Small intestine (tissue), 7 donors: ENCODE measurements around the gene IGSF9. TPM values are rescaled to one million over a fixed set of nuclear protein-coding genes. Genes with fewer than 3 reads are reported as not detected.

Experiments used
- DNase-seq, 2 donors: peaks; one replicate each; pipeline versions ENCODE4 v3.0.0 to v3.0.0-alpha.2; 2013
- FAIRE-seq: peaks from 2 replicates; lab custom pipeline; 2012; peaks lifted over from hg19 to GRCh38; lab: Jason Lieb, UNC
- H3K27ac ChIP-seq, 3 donors: one replicate each; pipeline ENCODE4 v1.5.1; 2013; ENCODE audit warnings: low read length in 2 of 3, mild to moderate bottlenecking in 2 of 3, control low read depth in 1 of 3, inconsistent platforms in 1 of 3, low read depth in 1 of 3, moderate library complexity in 1 of 3
- H3K27me3 ChIP-seq, 3 donors: one replicate each; pipeline ENCODE4 v1.6.1; 2013; ENCODE audit warnings: low read length in 3 of 3, inconsistent platforms in 1 of 3; ENCODE audit not compliant: control insufficient read depth in 3 of 3, insufficient read depth in 3 of 3
- H3K36me3 ChIP-seq, 3 donors: one replicate each; pipeline ENCODE4 v1.6.1; 2013; ENCODE audit warnings: low read length in 3 of 3, inconsistent platforms in 1 of 3, low read depth in 1 of 3, mild to moderate bottlenecking in 1 of 3, moderate library complexity in 1 of 3; ENCODE audit not compliant: control insufficient read depth in 3 of 3, insufficient read depth in 2 of 3
- H3K4me1 ChIP-seq, 3 donors: one replicate each; pipeline ENCODE4 v1.6.1; 2013; ENCODE audit warnings: low read length in 2 of 3, inconsistent platforms in 1 of 3, low read depth in 1 of 3, mild to moderate bottlenecking in 1 of 3, moderate library complexity in 1 of 3; ENCODE audit not compliant: control insufficient read depth in 3 of 3, insufficient read depth in 2 of 3
- H3K4me3 ChIP-seq, 3 donors: one replicate each; pipeline ENCODE4 v1.5.1; 2013; ENCODE audit warnings: low read length in 3 of 3, control low read depth in 1 of 3, inconsistent platforms in 1 of 3, low read depth in 1 of 3, mild to moderate bottlenecking in 1 of 3, moderate library complexity in 1 of 3
- H3K9me3 ChIP-seq, 2 donors: one replicate each; pipeline ENCODE4 v1.6.1; 2013; ENCODE audit warnings: low read depth in 1 of 2, low read length in 1 of 2; ENCODE audit not compliant: control insufficient read depth in 2 of 2, insufficient read depth in 1 of 2
- WGBS, 3 donors: extraction: QIAGEN DNeasy Blood & Tissue Kit; methylation state at CpG; one replicate each; pipeline ENCODE4 v1.1.7; 2013; 5-methylcytosine and 5-hydroxymethylcytosine counted together
- polyA plus RNA-seq, 4 donors: library from polyadenylated mRNA; stranded (reverse) in 3 of 4; unstranded in 1 of 4; fragments of 200-250 nt in 3 of 4; fragments of 120-200 nt in 1 of 4; gene quantifications; one replicate each; pipeline versions ENCODE4 v1.2.1 to v1.2.3, GENCODE V29; 2013
- donor health status: healthy with polysubstance abuse.
- donor health status: control.
- donor health status: control.
- donor health status: Bipolar disorder and iron deficiency.
- donor health status: healthy.

Gene IGSF9
- polyA plus RNA-seq, 4 donors, result 3.1 to 84.2 (median 26.4) TPM

DNA sequence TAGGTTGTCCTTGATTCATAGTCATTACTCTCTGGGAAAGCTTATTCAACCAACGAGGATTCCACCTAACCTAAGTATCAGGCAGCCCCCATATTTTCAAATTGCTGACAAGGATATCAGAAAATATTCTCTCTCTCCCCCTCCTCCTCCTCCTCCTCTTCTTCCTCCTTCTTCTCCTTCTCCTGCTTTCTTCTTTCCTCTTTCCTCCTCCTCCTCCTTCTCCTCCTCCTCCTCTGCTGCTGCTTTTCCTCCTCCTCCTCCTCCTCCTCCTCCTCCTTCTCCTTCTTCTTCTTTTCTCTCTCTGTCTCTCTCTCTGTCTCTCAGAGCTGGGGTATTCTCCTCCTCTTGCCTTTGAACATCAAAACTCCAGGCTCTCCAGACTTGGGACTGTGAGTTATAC, 2.5 kb upstream of the IGSF9 start:
- H3K9me3 ChIP-seq, result no peaks in the 10 kb centered on the region
- DNase-seq (no peak), FAIRE-seq (no peak)
- H3K27me3 ChIP-seq, result no peaks in the 10 kb centered on the region
- H3K4me1 ChIP-seq, result peaks cover 2 to 34% (median 4%) of the 10 kb centered on the region in 3 donors
- no peak overlapping the region for H3K27ac ChIP-seq
- H3K36me3 ChIP-seq, result peaks cover 0 to 8% (median 0%) of the 10 kb centered on the region in 3 donors
- H3K4me3 ChIP-seq, result no peak overlapping the region
- 54 to 69% (median 62%) methylated on average over 1 of the region's 1 CpG for WGBS, 3 donors

DNA sequence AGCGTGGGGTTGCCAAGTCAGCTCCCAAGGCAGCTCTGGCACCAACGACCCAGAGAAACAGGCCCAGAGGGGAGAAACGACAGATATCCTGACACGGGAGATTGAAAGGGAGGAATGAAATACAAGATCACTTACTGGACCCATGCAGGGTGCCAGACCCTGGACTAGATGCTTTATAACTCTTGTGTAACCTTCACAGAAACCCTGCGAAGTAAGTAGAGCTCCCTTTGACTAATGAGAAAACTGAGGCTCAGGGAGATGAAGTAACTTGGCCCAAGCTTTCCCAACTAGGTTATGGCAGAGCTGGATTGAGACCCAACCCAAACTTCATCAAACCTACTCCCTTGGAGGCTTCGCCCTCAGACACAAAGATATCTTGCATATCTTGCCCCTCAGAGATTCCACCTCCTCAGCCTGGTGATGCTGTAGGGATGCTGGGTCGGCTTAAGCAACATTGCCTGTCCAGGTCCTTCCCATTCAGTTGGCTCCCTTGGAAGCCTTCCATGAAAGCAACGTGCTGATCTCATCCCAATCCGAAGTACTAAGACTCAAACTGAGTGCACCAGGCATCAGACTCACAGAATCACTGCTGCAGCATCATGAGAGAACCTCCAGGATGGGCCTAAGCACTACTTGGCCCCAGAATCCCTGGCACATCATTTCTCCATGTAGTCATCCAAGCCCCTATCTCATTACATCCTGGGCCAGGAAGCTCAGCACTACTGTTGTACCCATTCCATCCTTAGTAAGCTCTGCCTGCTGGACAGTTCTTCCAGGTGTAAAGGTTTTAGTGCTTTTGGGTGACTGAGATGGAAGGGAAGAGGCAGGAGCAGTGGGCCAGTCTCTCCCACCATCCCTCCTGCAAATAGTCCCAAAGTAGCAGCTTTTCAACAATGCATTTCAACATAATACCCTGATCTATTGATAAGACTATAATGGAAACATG, 1.1 kb upstream of the IGSF9 start:
- Histone ChIP-seq H3K4me3 (peak overlapping the region in 2 of 3 donors; percentile 57 to 64), H3K36me3 (peaks cover 0 to 21% (median 0%) of the 10 kb centered on the region in 3 donors), H3K9me3 (no peaks in the 10 kb centered on the region), H3K27ac (peak overlapping the region in 2 of 3 donors; percentile 6 to 46), H3K4me1 (peaks cover 2 to 47% (median 4%) of the 10 kb centered on the region in 3 donors), H3K27me3 (no peaks in the 10 kb centered on the region)
- DNase-seq (no peak), FAIRE-seq (no peak)
- WGBS, 3 donors, result 40 to 51% (median 44%) methylated on average over 9 of the region's 9 CpGs

DNA sequence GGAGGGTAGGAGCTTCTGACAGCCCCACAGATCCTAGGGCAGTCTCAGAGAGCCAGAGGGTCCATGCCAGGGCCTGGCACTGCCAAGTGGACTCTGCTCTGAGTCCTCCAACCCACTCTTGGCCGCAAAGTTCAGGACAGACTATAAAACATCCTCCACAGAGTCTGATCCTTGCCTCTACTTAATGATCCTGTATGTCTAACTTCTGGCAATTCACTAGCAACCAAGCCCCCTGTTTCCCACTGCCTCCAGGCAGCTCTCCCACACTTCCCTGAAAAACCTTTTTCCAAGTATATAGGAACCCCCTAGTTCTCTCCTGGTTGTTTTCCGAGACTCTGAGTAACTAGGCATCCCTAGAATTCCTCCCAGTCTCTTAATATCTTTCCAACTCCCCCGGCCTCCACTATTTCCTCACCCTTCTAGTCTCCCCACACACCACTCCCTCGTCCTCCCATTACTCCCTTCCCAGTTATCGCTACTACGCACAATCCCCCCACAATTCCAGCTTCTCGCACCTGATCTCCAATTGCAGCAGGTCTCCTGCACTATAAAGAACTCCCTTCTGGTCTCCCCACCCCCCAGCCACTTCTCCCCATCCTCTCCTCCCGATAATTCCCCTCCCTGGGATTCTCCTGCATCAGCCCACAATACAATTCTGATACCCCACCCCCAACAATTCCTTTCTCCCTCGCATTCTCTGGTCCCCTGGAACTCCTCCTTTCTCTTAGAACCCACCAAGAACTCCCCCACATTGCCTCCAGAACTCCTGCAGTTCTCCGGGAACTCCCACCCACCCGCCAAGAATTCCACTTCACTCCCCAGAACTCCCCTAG, 574 bp downstream of the IGSF9 start:
- no peak for FAIRE-seq
- peak overlapping the region in 2 of 3 donors; percentile 78 to 97 for H3K27ac ChIP-seq
- WGBS, 3 donors, result 31 to 38% (median 34%) methylated on average over 11 of the region's 11 CpGs
- H3K36me3 ChIP-seq, result peaks cover 0 to 36% (median 0%) of the 10 kb centered on the region in 3 donors
- H3K9me3 ChIP-seq, result no peaks in the 10 kb centered on the region
- H3K27me3 ChIP-seq, result no peaks in the 10 kb centered on the region
- peak in 1 of 2 donors; percentile 79 for DNase-seq
- H3K4me1 ChIP-seq, result peaks cover 3 to 64% (median 9%) of the 10 kb centered on the region in 3 donors
- peak overlapping the region in 2 of 3 donors; percentile 57 to 64 for H3K4me3 ChIP-seq

DNA sequence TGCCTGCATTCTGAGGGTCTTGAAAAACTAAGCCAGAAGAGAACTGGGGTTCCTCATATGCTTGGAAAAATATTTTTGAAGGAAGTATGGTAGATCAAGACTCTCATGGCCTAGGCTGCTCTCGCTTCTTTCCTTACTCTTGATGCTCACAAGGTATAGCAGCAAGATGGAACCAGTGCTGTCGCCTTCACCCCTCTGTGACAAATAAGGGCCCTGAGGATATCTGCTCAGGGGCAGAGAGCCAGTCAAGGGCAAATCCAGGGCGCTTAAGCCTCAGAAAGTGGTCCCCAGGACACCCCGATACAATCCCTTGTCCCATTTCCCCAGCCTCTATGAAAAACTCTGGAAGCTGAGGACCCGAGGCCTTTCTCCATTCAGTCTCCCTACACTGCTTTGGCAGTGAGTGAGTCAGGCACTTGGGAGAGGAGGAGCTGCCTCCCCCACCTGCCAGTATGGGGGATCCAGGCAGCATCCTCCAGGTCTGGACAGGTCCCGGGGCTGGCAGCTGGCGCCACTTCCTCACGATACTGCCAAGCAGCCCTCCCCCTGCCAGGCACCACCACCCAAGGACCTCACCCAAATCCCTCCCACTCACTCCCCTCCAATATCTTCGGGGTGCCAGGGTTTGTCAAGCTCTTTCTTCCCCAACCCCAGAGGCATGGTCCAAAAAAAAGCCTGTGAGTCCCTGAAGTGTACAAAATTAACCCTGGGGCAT, 1.3 kb downstream of the IGSF9 start:
- H3K4me1 ChIP-seq, result peaks cover 5 to 65% (median 8%) of the 10 kb centered on the region in 3 donors
- no peak for DNase-seq

DNA sequence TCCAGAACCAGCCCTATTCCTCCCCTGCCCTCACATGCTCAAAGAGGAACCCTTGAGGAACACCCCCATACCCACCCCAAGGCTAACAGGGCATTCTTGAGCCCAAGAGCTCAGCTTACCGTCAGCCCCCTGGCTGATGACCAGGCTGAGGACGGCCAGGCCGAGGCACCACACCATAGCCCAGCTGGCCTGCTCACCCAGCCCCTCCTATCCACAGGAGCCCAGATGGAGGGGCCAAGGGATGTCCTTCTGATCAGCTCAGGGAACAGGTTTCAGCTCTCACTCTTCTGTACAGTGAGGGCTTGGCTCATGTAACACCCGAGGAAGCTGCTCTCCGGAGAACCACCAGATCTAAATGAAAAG, 2.2 kb downstream of the IGSF9 start:
- DNase-seq (no peak), FAIRE-seq (no peak)
- 86 to 95% (median 90%) methylated on average over 5 of the region's 5 CpGs for WGBS, 3 donors
- Histone ChIP-seq H3K4me1 (peaks cover 5 to 66% (median 9%) of the 10 kb centered on the region in 3 donors), H3K27me3 (no peaks in the 10 kb centered on the region), H3K27ac (peak overlapping the region in 1 of 3 donors; percentile 97), H3K36me3 (peaks cover 0 to 45% (median 0%) of the 10 kb centered on the region in 3 donors), H3K9me3 (no peaks in the 10 kb centered on the region), H3K4me3 (peak overlapping the region in 1 of 3 donors; percentile 64)

More for the DNA sequence above, 1.3 kb downstream of the IGSF9 start:
- Histone ChIP-seq H3K36me3 (peaks cover 0 to 40% (median 0%) of the 10 kb centered on the region in 3 donors), H3K4me3 (peak overlapping the region in 2 of 3 donors; percentile 57 to 64), H3K27ac (peak overlapping the region in 2 of 3 donors; percentile 63 to 97), H3K27me3 (no peaks in the 10 kb centered on the region), H3K9me3 (no peaks in the 10 kb centered on the region)
- 61 to 80% (median 64%) methylated on average over 9 of the region's 9 CpGs for WGBS, 3 donors
- FAIRE-seq, result no peak

GRCh38 chr1:159942632-159943277, 2.7 kb downstream of the IGSF9 start:
- DNase-seq, result no peak
- 88 to 96% (median 89%) methylated on average over 15 of the region's 15 CpGs for WGBS, 3 donors

GRCh38 chr1:159941591-159942560, 3.5 kb downstream of the IGSF9 start:
- 70 to 74% (median 73%) methylated on average over 14 to 15 of the region's 15 CpGs for WGBS, 3 donors
- Histone ChIP-seq H3K27ac (peak overlapping the region in 1 of 3 donors; percentile 97), H3K27me3 (no peaks in the 10 kb centered on the region), H3K4me1 (peaks cover 8 to 77% (median 13%) of the 10 kb centered on the region in 3 donors), H3K36me3 (peaks cover 0 to 54% (median 0%) of the 10 kb centered on the region in 3 donors), H3K4me3 (peak overlapping the region in 1 of 3 donors; percentile 64), H3K9me3 (no peaks in the 10 kb centered on the region)
- DNase-seq (no peak), FAIRE-seq (no peak)

More at GRCh38 chr1:159942632-159943277, 2.7 kb downstream of the IGSF9 start:
- no peak for FAIRE-seq
- Histone ChIP-seq H3K4me3 (peak overlapping the region in 1 of 3 donors; percentile 64), H3K27ac (peak overlapping the region in 1 of 3 donors; percentile 97), H3K36me3 (peaks cover 0 to 49% (median 0%) of the 10 kb centered on the region in 3 donors), H3K4me1 (peaks cover 7 to 69% (median 9%) of the 10 kb centered on the region in 3 donors), H3K9me3 (no peaks in the 10 kb centered on the region), H3K27me3 (no peaks in the 10 kb centered on the region)
